Stimulated activated CD8-positive, alpha-beta memory T cell treated with anti-CD3 and anti-CD28 coated beads, Interleukin-12 subunit alpha, Interleukin-12 subunit beta, amount 100 ng/mL, for 24 hours (primary cell): Measurements from ENCODE around the gene PADI4.
"Not testable (repeated sequence)": the region's sequence is repeated elsewhere in the genome, so short reads cannot be mapped to it uniquely, and the experiment has no call there.

Experiments
- DNase-seq: peaks from one replicate; pipeline ENCODE4 v3.0.0-alpha.2; 2020; ENCODE audit errors: extremely low read depth

The PADI4 gene

DNA sequence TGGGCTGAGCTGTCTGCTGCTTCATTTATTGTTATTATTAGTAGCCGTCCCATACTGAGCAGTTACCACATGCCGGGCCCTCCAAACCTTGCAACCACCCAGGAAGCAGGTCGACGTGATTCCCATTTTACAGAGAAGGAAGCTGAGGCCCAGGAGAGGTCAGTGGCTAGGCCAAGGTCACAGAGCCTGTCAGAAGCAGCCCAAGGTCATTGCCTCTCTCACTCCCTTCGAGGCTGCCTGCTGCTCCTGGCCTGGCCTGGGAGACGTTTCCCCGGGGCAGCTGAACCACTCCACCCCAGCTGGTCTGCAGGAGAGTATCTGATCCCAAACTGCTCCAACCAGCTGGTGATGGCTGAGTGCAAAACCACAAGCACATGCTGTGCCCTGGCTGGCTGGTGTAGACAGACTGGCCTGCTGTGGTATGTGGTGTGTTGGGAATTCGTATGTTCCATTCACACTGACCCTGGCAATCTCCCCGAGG lies 6.5 kb downstream of the PADI4 start:
- DNase-seq: no peak

DNA sequence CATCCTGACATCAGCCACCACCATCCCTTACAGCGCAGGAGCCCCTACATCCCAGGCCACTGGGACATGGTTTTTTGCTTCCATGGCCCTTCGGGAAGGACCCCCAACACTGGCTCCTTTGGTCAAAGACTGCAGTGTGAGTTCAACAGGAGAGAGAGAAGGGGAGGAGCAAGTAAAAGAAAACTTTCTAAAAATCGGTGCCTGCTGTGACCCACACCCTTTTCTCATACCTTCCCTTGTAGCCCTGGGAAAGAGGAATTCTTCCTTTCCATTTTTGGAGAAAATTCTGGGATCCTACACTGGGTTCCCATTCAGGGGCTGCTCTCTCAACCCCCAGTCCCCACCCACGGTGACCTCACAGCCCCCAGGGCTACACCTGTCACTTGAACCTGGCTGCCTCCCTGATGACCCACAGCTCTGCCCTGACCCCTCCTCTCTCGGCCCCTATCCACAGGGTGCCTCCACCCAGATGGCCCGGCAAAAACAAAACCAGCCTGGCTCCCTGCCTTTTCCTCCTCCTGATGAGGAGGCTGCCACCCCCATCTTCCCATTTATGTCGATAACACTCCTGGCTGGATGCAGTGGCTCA lies 7.6 kb downstream of the PADI4 start:
- DNase-seq: no peak

DNA sequence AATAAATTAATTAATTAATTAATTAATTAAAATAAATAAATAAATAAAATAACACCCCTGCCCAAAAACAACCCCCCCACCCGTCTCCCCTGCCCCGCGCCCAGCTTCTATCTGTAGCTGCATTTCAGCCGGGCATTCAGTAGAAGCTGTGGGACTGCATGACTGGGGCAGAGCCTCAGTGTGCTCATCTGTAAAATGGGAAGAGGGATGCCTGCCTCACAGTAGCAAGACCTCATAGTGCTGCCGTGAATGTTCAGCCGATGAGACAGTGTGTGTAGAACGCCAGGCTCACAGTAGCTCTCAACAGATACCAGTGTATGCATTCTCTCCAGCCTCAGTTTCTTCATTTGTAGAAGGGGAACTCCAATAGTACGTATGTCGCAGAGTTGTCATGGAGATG lies 8.7 kb downstream of the PADI4 start:
- DNase-seq: no peak

DNA sequence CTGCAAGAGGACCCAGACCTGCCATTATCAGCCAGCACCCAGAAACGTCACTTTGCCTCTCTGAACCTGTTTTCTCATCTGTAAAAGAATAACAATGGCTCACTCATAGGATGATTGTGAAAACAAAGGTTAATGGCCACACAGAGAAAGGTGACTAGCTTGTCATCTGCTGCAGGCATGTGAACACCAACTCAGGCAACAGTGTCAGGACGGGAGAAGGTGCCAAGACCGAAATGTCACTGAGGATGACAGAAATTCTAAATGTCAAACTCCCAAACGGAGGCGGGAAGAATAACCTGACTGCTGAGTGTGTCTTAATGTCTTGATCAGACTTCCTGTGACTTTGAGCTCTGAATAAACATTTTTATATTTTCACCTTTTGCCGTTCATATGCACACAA lies 10.3 kb downstream of the PADI4 start:
- no peak for DNase-seq

DNA sequence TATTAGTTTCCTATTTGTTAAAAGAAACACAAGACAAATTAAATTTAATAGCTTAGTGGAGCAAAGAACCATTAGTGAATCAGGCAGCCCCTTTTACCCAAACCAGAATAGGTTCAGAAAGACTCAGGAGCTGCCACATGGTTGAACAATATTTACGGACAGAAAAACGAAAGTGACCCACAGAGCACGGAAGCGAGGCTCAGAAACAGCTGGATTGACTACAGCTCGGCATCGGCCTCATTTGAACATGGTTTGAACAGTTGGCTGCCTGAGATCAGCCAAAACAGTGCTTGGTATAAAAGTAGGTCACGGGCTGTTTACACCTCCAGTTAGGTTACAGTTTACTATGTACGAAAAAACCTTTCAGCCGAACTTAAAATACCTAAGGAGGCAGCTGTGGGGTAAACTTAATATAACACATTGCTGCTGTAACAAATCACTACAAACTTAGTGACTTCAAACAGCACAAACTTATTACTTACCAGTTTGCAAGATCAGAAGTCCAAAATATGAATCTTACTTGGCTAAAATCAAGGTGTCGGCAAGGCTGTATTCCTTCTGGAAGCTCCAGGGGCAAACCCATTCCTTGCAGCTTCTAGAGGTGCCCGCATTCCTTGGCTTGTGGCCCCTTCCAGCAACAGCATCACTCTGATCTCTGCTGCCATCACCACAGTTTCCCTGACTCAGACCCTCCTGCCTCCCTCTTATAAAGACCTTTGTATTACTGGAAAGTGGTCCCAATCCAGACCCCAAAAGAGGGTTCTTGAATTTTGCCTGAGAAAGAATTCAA lies 11.8 kb downstream of the PADI4 start:
- no peak for DNase-seq

DNA sequence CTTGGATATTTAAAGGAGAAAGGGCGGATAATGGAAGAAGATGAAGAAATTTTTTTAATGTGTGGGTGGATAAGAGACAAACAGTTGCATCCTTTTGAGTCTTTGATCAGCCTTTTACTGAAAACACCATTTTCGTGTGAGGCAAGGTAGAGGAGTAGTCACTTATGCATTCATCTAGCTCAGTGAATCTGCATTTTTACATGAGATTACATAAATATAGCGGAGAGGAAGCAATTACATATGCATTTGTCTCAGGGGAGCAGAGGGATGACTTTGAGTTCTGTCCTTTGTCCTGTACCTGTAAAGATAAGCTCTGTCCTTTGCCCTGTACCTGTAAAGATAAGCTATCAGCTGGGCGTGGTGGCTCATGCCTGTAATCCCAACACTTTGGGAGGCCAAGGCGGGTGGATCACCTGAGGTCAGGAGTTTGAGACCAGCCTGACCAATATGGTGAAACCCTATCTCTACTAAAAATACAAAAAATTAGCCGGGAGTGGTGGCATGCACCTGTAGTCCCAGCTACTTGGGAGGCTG lies 13.9 kb downstream of the PADI4 start:
- not testable (repeated sequence) for DNase-seq

DNA sequence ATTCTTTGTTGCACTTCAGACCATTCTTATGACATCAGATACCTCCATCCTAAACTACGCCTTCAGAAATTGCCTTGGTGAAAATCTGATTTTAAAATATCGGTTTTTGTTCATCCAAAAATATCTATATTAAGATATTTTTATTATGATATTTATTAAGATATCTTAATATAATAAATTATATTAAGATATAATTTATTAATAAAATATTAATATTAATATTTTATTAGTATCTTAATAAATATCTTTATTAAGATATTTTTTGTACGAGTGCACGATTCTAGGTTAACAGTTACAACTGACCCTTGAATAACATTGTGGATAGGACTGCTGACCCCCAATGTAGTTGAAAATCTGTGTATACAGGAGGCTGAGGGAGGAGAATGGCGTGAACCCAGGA lies 20.9 kb downstream of the PADI4 start:
- no peak for DNase-seq

DNA sequence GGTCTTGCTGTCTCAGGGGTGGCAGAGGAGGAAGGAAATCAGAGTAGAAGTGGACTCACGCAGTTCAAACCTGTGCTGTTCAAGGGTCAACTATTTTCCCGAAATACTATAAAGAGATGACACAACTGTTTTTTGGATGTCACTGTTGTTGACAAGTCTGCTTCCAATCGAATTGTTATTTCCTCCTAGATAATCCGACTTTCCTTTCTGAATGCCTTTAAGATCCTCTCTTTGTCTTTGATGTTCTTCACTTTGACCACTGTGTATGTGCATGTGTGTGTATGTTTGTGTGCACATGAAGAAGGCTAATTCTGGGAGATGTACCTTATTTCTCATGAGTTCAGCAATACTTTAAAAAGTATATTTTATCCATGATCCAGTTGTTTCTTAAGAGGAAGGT lies 21.6 kb downstream of the PADI4 start:
- no peak for DNase-seq

DNA sequence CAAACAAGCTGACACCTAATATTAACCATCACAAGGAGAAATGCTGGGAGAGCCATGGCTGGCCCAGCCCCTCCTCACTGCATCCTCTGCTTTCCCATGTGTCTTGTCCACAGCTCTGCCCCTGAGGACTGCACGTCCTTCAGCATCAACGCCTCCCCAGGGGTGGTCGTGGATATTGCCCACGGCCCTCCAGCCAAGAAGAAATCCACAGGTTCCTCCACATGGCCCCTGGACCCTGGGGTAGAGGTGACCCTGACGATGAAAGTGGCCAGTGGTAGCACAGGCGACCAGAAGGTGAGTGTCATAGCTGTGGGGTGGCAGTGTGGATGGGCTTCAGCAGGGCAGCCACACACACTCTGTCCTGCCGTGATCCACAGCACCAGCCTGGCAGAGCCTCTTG lies 22.9 kb downstream of the PADI4 start:
- DNase-seq: no peak

DNA sequence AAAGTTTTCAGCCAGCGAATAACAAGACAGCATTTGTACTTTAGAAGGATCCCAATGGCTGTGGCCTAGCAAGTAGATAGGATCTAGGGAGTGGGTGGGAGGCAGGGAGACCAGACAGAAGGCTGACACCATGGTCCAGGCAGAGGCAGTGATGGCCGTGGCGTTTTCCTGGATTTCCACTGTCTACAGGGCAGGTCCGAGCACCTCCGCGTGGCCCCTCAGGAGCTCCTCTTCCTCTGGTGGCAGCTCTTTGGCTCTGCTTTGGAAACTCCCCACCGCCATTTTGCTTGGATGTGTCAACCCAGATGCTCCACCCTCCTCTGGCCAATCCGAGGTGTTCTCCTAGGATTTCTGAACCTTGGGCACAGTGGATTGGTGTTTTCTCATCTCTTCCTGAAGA lies 25.1 kb downstream of the PADI4 start:
- no peak for DNase-seq

DNA sequence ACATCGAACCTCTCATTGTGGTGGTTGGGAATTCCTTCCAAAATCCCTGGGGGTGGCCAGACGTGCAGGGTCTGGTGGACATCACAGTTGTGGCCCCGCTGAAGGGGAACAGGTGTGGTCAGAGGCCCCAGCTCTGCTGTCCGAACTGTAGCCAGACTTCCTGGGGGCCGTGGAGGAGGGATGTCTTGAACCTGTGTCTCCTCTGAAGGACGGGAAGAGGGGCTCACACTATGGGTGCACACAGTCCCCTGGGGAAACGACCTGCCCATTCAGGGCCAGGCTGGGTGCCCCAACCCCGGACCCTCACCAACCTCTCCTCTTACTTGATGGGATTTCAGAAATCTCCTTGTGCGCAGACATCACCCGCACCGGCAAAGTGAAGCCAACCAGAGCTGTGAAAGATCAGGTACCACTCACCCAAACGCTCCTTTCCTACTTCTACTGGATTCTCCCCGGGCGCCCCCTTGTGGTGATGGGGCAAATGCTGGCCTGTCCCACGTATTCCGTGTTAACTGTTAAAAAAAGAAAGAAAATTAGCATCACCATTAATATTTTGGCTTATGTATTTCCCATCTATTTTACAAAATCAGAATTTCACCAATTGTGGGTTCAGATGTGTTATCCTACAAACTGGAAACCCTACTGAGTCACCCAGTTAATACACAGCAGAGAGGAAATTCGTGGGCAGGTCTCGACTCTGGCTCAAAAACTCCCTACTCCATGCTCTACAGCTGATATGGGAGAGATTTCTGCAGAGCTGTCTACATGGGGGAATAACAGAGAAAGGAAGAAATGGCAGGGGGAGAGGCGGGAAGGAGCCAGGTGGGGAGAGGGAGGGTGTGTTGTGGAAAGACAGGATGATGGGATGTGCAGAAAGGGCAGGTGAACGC lies 28.1 kb downstream of the PADI4 start:
- peak; percentile 10 for DNase-seq

DNA sequence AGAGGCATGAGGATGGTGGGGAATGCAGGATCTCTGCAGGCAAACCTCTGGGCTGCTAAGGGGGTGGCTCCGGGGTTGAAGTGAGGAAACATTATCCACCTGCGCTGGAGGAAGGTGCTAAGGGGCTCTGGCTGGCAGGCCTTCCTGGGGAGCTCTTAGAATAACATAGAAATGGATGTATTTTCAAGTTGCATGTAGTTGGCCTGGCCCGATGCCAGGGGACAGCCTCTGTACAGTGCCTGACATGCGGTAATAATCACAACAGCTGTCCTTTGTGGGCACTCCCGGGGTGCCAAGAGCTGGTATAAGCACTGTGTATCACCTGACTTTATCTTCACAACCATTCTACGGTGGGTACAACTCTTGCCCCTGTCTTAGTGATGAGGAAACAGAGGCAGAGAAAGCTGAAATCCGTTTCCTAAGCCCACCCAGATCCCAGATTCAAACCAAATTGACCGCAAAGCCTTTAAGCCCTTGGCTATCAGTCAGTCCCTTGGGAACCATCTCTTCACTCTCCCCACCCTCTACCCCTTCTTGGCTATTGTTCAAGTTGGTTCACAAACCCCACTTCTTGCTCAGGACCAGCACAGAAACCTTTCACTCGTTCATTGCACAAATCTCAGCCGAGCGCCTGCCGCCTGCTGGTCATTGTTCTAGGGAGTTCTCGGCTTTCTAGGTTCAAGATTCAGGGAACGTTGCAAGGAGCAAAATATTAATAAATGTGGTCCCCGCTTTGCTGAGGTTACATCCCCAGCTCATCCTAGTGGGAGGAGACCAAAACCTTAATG lies 30.9 kb downstream of the PADI4 start:
- DNase-seq: no peak

DNA sequence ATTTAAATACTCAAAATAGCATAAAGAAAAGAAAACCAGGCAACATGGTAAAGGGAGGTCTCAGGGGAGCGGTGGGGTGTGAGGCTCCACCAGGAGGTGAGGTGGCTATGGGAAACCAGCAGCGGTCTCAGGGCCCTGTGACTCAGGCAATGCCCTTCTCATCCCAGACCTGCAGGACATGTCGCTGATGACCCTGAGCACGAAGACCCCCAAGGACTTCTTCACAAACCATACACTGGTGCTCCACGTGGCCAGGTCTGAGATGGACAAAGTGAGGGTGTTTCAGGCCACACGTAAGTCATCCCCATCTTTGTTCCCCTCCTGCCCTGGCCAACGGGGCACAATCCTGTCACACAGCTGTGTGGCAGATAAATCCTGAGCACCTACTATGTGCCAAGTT lies 31.5 kb downstream of the PADI4 start:
- no peak for DNase-seq

DNA sequence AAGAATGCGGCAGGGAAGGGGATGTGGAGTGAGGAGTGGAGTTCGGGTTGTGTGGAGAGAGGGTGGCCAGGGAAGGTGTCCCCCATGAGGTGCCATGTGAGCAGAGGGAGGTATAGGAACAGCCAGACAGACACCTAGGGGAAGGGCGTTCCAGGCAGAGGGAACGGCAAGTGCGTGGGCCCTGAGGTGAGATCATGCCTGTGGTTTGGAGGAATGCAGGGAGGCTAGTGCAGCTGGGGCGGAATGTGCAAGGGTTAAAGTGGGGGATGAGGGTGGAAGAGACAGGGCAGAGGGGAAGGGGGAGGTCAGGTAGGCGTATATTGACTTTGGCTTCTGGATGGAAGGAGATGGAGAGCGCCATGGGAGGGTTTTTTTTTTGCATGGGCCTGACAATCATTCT lies 32.4 kb downstream of the PADI4 start:
- no peak for DNase-seq

DNA sequence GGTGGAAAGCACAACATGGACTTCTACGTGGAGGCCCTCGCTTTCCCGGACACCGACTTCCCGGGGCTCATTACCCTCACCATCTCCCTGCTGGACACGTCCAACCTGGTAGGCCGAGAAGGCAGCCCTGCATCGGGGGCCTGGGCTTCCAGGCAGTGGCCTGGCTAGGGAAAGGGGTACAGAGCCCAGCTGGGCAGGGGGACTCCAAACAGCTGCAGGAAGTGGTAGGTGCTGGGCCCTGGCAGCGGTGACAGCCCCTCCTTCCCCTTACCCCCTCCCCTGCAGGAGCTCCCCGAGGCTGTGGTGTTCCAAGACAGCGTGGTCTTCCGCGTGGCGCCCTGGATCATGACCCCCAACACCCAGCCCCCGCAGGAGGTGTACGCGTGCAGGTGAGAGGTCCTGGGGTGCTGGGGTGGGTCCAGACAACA lies 34.0 kb downstream of the PADI4 start:
- no peak for DNase-seq

DNA sequence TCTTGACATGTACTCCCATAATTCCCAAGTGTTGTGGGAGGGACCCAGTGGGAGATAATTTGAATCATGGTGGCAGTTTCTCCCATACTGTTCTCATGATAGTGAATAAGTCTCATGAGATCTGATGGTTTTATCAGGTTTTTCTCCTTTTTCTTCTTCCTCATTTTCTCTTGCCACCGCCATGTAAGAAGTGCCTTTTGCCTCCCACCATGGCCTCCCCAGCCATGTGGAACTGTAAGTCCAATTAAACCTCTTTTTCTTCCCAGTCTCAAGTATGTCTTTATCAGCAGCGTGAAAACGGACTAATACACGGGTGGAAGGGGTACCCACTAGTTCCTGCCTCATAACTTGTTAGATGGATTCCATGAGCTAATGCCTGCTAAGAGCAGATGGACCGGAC lies 37.5 kb downstream of the PADI4 start:
- not testable (repeated sequence) for DNase-seq

DNA sequence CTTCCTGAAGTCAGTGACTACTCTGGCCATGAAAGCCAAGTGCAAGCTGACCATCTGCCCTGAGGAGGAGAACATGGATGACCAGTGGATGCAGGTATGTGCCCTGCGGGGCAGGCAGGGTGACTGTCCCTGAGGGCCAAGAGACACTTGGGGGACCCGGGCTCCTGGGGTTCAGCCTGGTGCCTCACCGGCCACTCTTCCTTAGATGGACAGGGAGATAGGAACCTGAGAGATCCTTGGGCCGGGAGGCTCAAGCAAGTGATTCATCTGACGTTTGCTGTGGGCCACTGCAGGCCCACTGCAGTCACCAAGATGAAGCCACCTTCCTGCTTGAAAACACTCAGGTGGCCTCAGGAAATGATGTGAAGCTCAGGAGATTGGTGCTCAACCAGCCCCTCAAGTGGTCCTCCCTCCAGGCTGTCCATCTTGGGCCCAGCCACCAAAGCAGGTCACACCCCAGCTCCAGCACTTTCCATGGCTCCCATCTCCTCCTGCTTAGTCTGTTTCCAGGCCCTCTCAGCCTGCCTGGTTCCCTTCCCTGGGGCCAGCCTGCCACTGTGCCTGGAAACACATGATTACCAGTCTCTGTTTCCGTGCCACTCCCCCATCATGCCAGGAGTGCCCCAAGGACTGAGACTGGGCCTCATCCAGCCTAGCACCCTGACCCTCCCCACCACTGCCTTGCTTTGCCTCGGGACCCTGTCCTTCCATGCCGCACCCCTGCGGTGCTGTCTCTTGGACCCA lies 38.2 kb downstream of the PADI4 start:
- DNase-seq: no peak

DNA sequence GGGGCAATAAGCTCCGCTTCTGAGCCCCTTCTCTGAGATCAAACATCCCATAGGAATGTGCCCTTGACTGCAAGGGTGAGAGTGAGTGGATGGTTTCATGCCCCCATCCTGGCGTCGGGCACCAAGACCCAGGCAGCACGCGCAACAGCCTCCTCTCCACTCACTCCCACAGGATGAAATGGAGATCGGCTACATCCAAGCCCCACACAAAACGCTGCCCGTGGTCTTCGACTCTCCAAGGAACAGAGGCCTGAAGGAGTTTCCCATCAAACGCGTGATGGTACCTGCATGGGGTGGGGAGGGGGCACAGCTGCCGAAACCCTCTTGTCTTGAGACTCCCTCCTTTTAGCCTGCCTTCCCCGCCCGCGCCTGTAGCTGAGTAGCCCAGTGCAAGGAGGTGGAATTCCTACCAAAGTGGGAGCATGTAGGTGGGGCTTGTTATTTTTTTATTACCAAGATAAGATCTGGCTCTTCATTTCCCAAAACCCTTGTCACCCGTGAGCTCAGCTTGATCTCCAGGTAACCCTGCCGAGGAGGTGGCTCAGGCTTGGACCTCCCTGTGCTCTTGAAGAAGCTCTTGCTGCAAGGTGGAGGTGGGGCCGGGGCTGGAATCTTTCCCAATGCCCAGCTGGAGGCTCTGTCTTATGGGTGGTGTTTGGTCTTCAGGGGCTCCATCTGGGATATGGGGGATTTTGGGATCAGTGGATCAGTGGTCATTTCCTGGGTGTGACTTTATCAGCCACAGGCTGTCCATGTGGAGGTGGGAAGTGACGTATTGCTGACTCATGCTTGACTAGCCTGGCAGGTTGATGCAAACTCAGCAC lies 40.0 kb downstream of the PADI4 start:
- no peak for DNase-seq

DNA sequence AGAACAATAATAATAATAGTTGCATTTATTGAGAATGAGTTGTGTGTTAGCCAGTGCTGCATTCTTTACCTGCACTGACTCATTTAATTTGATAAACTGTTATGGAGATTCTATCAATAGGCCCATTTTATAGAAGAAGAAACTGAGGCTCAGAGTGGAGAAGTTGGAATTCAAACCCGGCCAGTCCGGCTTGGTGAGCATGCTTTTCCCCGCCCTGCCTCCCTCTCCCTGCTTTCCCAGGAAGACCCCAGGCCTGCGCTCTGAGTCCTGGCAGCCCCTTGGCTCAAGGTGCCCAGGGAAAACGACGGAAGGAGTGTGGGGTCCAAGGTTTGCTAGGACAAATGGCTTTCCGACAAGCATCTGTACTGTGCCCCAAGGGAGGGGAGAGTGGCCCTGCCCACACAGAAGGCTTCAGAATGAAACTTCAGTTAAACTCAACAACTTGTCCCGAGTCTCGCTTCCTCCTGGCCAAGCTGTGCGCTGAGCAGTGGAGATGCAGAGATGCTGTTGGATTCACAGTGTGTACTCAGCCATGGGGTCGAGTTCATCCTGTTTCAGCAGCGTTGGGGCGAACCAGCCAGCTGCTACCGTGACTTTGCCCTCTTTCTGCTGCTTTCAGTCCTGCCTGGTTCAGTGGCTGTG lies 40.7 kb downstream of the PADI4 start:
- no peak for DNase-seq
